Endothelial cell of umbilical vein (primary cell): ENCODE results near the gene RPS21.

Experiments
- FOS ChIP-seq: IDR thresholded peaks from 2 replicates; pipeline ENCODE4 v1.6.1; 2011; ENCODE audit warnings: mild to moderate bottlenecking, low read length, moderate library complexity, borderline replicate concordance; ENCODE audit not compliant: insufficient read depth
- MYC ChIP-seq: IDR thresholded peaks from one replicate; pipeline ENCODE4 v1.6.1; 2011; ENCODE audit warnings: mild to moderate bottlenecking, low read depth, low read length
- POLR2A ChIP-seq: IDR thresholded peaks from 2 replicates; pipeline ENCODE4 v1.6.1; 2012; ENCODE audit warnings: low read depth, mild to moderate bottlenecking, control low read depth, low read length
- POLR2AphosphoS5 ChIP-seq: IDR thresholded peaks from 2 replicates; pipeline ENCODE4 v1.6.1; 2012; ENCODE audit warnings: low read depth, mild to moderate bottlenecking, control low read depth, low read length, moderate library complexity; ENCODE audit not compliant: insufficient read depth
- TF ChIP-seq, protein P1 (sequence below), 2 donors: IDR thresholded peaks; 1 replicate in 1 of 2; 2 replicates in 1 of 2; pipeline ENCODE4 v1.5.1; 2011; ENCODE audit warnings: low read length in 2 of 2, mild to moderate bottlenecking in 2 of 2, moderate library complexity in 2 of 2, control low read depth in 1 of 2, inconsistent platforms in 1 of 2, low read depth in 1 of 2; ENCODE audit not compliant: insufficient read depth in 1 of 2; ENCODE audit errors: extremely low read depth in 1 of 2
- TF ChIP-seq, protein P2 (sequence below): IDR thresholded peaks from 2 replicates; pipeline ENCODE4 v1.6.1; 2011; ENCODE audit not compliant: insufficient read depth, insufficient read length

DNA sequence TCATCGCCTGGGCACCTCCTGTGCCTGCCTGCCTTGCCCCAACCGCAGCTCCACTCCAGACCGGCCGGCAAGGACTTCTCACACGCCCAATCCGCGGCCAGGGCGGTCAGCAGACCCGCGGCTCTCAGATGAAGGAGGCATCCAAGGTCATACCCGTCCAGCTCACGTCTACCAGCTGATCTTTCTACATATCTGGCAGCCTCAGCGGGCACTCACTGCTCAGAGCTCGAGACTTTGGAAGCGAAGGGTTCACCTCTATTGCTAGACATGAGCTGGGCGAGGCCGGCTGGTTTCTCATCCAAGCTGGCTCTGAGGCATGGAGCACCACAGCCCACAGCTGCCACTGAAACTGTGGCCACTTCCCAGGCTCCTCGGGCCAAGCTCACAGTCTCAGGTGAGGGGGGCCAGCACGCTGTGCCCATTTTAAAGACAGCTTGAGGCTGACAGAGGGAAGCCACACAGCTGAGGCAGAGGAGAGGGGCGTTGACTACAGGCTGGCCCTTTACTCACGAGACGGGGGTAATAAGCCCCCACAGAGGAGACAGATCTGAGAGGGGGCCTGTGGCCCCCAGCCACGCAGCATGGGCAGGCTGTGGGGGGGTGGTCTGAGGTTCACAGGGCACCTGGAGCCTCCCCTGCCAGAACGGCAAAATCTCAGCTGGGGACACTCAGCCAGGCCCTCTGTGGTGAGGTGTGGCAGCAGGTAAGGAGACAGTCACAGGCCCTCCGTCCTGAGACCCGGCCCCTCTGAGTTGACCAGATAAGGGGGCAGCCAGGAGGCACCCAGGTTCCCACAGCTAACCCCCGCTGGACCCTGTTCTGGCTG lies 21.8 kb upstream of the RPS21 start:
- TF ChIP-seq, protein P1, sequence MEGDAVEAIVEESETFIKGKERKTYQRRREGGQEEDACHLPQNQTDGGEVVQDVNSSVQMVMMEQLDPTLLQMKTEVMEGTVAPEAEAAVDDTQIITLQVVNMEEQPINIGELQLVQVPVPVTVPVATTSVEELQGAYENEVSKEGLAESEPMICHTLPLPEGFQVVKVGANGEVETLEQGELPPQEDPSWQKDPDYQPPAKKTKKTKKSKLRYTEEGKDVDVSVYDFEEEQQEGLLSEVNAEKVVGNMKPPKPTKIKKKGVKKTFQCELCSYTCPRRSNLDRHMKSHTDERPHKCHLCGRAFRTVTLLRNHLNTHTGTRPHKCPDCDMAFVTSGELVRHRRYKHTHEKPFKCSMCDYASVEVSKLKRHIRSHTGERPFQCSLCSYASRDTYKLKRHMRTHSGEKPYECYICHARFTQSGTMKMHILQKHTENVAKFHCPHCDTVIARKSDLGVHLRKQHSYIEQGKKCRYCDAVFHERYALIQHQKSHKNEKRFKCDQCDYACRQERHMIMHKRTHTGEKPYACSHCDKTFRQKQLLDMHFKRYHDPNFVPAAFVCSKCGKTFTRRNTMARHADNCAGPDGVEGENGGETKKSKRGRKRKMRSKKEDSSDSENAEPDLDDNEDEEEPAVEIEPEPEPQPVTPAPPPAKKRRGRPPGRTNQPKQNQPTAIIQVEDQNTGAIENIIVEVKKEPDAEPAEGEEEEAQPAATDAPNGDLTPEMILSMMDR (IDR thresholded peaks at IDR 0.05; ENCODE audit: extremely low read depth in 1 of 2, insufficient read depth in 1 of 2, low read depth in 1 of 2, low read length in 2 of 2) = no peak
- TF ChIP-seq POLR2A = no peak
- TF ChIP-seq FOS = no peak
- TF ChIP-seq MYC = no peak
- TF ChIP-seq POLR2AphosphoS5 = no peak
- TF ChIP-seq, protein P2, sequence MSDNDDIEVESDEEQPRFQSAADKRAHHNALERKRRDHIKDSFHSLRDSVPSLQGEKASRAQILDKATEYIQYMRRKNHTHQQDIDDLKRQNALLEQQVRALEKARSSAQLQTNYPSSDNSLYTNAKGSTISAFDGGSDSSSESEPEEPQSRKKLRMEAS = no peak
